ENCODE results near the gene SOAT2. TPM values are rescaled to one million over a fixed set of nuclear protein-coding genes. Genes with fewer than 3 reads are reported as not detected.
"Not testable (repeated sequence)": the region's sequence is repeated elsewhere in the genome, so short reads cannot be mapped to it uniquely, and the experiment has no call there.

The SOAT2 gene
- total RNA-seq, 2 donors from 2014 or later: not detected

GRCh38 chr12:53086361-53086760 is 16.9 kb upstream of the SOAT2 start:
- no peak for TF ChIP-seq CTCF (IDR thresholded peaks at IDR 0.05)
- Histone ChIP-seq H3K27ac (no peak overlapping the region), H3K4me1 (no peaks in the 10 kb centered on the region), H3K36me3 (no peaks in the 10 kb centered on the region), H3K27me3 (no peaks in the 10 kb centered on the region), H3K4me3 (no peak overlapping the region), H3K9me3 (peaks cover 0 to 4% of the 10 kb centered on the region in 2 donors)
- DNase-seq (ENCODE audit: low spot score): no peak

DNA sequence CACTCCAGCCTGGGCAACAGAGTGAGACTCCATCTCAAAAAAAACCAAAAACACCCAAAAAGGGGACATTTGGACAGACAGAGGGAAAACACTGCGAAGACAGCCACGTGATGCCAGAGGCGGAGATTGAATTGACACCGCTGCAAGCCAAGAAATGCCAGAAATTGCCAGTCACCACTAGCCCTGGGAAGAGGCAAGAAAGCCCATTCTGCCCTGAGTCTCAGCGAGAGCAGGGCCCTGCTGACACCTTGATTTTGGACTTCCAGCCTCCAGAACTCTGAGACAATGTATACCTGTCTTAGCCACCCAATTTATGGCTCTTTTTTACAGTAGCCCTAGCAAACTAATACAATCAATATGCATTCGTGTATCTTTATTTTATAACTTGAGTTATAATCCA is 13.2 kb upstream of the SOAT2 start:
- Histone ChIP-seq H3K27ac (no peak overlapping the region), H3K9me3 (no peaks in the 10 kb centered on the region), H3K27me3 (no peaks in the 10 kb centered on the region), H3K36me3 (no peaks in the 10 kb centered on the region), H3K4me3 (no peak overlapping the region), H3K4me1 (no peaks in the 10 kb centered on the region)
- no peak for TF ChIP-seq CTCF (IDR thresholded peaks at IDR 0.05)
- DNase-seq (ENCODE audit: low spot score): no peak

GRCh38 chr12:53090554-53090953 is 12.7 kb upstream of the SOAT2 start:
- no peaks in the 10 kb centered on the region for H3K4me1 ChIP-seq
- no peak for TF ChIP-seq CTCF (IDR thresholded peaks at IDR 0.05)
- H3K4me3 ChIP-seq: no peak overlapping the region
- no peak for DNase-seq (ENCODE audit: low spot score)
- H3K9me3 ChIP-seq: no peaks in the 10 kb centered on the region
- no peaks in the 10 kb centered on the region for H3K36me3 ChIP-seq
- H3K27ac ChIP-seq: no peak overlapping the region
- no peaks in the 10 kb centered on the region for H3K27me3 ChIP-seq

- no peak for TF ChIP-seq CTCF (IDR thresholded peaks at IDR 0.05)
- peaks cover 0 to 11% of the 10 kb centered on the region in 2 donors for H3K4me1 ChIP-seq
- no peaks in the 10 kb centered on the region for H3K27me3 ChIP-seq
- H3K36me3 ChIP-seq: no peaks in the 10 kb centered on the region
- H3K9me3 ChIP-seq: no peaks in the 10 kb centered on the region
- no peak overlapping the region for H3K27ac ChIP-seq
- no peak overlapping the region for H3K4me3 ChIP-seq
- DNase-seq (ENCODE audit: low spot score): no peak
Measured at GRCh38 chr12:53091756-53092155, 11.5 kb upstream of the SOAT2 start.

GRCh38 chr12:53093777-53094393 is 9.4 kb upstream of the SOAT2 start:
- no peak for TF ChIP-seq CTCF (IDR thresholded peaks at IDR 0.05)
- no peak for DNase-seq (ENCODE audit: low spot score)
- H3K9me3 ChIP-seq: no peaks in the 10 kb centered on the region
- H3K4me1 ChIP-seq: peaks cover 0 to 32% of the 10 kb centered on the region in 2 donors
- H3K4me3 ChIP-seq: no peak overlapping the region
- H3K27me3 ChIP-seq: no peaks in the 10 kb centered on the region
- H3K36me3 ChIP-seq: no peaks in the 10 kb centered on the region
- peak overlapping the region in 1 of 2 donors; percentile 6 for H3K27ac ChIP-seq

GRCh38 chr12:53094394-53094787 is 8.9 kb upstream of the SOAT2 start:
- no peak for TF ChIP-seq CTCF (IDR thresholded peaks at IDR 0.05)
- no peaks in the 10 kb centered on the region for H3K36me3 ChIP-seq
- H3K4me1 ChIP-seq: peaks cover 0 to 38% of the 10 kb centered on the region in 2 donors
- peak overlapping the region in 1 of 2 donors; percentile 6 for H3K27ac ChIP-seq
- DNase-seq (ENCODE audit: low spot score): no peak
- no peaks in the 10 kb centered on the region for H3K9me3 ChIP-seq
- no peaks in the 10 kb centered on the region for H3K27me3 ChIP-seq
- H3K4me3 ChIP-seq: no peak overlapping the region

DNA sequence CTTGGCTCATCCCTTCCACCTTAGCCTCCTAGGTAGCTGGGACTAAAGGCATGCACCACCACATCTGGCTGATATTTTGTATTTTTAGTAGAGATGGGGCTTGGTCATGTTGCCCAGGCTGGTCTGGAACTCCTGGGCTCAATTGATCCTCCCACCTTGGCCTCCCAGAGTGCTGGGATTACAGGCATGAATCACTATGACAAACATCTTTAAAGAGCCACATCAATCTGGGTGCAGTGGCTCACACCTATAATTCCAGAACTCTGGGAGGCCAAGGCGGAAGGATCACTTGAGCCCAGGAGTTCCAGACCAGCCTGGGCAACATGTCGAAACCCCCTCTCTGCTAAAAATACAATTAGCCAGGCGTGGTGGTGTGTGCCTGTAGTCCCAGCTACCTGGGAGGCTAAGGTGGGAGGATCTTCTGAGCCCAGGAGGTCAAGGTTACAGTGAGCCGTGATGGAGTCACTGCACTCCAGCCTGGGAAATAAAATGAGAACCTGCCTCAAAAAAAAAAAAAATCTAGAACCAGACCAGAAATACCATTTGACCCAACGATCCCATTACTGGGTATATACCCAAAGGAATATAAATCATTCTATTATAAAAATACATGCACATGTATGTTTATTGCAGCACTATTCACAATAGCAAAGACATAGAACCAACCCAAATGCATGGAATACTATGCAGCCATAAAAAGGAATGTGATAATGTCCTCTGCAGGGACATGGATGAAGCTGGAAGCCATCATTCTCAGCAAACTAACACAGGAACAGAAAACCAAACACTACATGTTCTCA is 8.3 kb upstream of the SOAT2 start:
- H3K27me3 ChIP-seq; H3K4me3 ChIP-seq; H3K9me3 ChIP-seq; DNase-seq (ENCODE audit: low spot score); H3K36me3 ChIP-seq: not testable (repeated sequence)
- Histone ChIP-seq H3K27ac (peak overlapping the region; percentile 83 to 95), H3K4me1 (peaks cover 0 to 38% of the 10 kb centered on the region in 2 donors)

GRCh38 chr12:53095596-53095895 is 7.7 kb upstream of the SOAT2 start:
- H3K9me3 ChIP-seq; DNase-seq (ENCODE audit: low spot score); H3K4me3 ChIP-seq; H3K36me3 ChIP-seq; H3K27me3 ChIP-seq: not testable (repeated sequence)
- Histone ChIP-seq H3K27ac (peak overlapping the region; percentile 83 to 95), H3K4me1 (peaks cover 0 to 38% of the 10 kb centered on the region in 2 donors)

Data from right atrium auricular region (tissue), 2 donors.